GM19372 (cell line): ENCODE measurements around the gene PRKCH.
"Not testable (repeated sequence)": the region's sequence is repeated elsewhere in the genome, so short reads cannot be mapped to it uniquely, and the experiment has no call there.

ENCODE experiments used
- ATAC-seq: cut with Tn5 transposase; IDR thresholded peaks from one replicate; pipeline ENCODE4 v1.9.1; 2021; ENCODE audit warnings: mild to moderate bottlenecking, low read depth, moderate library complexity; ENCODE audit not compliant: unreplicated experiment

PRKCH gene

GRCh38 chr14:61387076-61387475 lies 65.7 kb downstream of the PRKCH start:
- ATAC-seq: no peak

GRCh38 chr14:61388173-61388975 lies 67.0 kb downstream of the PRKCH start:
- ATAC-seq: peak; percentile 48

GRCh38 chr14:61388976-61389576 lies 67.7 kb downstream of the PRKCH start:
- no peak for ATAC-seq

DNA sequence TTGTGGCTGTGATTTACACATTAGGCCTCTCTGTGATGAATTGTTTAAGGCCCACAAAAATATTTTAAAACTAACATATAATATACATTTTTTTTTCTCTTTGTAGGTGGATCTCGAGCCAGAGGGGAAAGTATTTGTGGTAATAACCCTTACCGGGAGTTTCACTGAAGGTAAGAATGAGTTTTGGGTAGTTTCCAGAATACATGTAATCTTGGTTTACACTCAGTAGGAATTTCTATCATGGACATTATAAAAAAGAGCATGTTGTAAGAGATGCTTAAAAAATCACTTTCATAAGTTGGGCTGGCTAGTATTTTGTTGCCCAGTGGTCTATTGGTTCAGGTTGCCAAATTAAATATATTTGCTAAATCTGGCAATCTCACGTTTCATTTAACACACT lies 69.7 kb downstream of the PRKCH start:
- no peak for ATAC-seq

DNA sequence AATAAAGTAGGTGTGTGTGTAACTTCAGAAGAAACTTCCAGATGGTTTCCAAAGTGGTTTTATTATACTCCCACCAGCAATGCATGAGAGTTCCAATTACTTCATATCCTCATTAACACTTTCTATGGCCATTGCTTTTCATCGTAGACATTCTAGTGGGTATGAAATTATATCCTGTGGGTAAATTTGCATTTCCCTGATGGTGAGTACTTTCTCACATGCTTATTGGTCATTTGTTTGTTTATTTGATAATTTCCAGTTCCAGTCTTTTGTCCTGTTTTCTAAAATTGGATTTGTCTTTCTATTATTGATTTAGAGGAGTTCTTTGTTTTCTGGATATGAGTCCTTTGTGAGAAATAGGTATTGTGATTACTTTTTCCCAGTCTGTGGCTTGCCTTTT lies 70.9 kb downstream of the PRKCH start:
- ATAC-seq: no peak

- ATAC-seq: no peak
Observed at GRCh38 chr14:61394542-61394941, 73.2 kb downstream of the PRKCH start.

GRCh38 chr14:61395115-61395725 lies 73.8 kb downstream of the PRKCH start:
- no peak for ATAC-seq

DNA sequence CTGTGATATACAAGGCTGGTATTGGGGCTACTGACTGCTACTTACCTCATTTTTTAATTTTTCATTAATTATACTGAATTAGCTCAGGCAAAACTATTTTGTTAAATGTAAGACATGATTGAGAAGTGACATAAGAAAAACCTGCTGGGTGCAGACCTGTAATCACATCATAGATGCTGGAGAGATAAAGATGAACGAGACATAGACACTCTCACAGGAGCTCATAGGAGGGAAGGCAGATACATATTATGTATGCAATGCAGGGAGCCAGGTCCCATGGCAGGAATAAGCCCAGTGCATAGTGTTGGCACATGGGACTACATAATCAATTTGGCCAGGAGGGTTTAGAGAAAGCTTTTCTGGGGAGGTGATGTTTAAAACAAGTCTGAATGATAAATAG lies 74.9 kb downstream of the PRKCH start:
- no peak for ATAC-seq

GRCh38 chr14:61396694-61397093 lies 75.3 kb downstream of the PRKCH start:
- no peak for ATAC-seq

- ATAC-seq: no peak
Observed at GRCh38 chr14:61397615-61398014, 76.2 kb downstream of the PRKCH start.

- ATAC-seq: no peak
Observed at GRCh38 chr14:61398221-61398620, 76.8 kb downstream of the PRKCH start.

DNA sequence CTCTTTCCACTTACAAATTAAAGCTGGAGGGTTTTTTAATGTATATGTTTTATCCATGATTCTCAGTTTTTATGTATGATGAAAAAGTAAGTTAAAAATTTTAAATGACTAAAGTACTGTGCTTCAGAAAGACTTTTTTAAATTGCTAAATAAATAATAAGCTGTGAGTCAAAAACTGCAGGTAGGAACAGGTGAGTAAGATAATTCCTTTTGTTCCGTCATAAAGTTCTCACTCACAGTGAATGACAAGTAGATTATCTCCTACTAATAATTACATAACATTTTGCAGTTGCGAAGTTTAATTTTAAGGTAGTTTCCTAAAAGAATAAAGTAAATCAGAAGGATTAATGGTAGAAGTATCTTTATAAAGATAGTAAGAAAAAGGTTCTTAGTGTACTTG lies 78.0 kb downstream of the PRKCH start:
- ATAC-seq: no peak

GRCh38 chr14:61401461-61401860 lies 80.1 kb downstream of the PRKCH start:
- ATAC-seq: no peak

- no peak for ATAC-seq
Observed at GRCh38 chr14:61403411-61403810, 82.0 kb downstream of the PRKCH start.

- ATAC-seq: no peak
Observed at GRCh38 chr14:61404637-61405036, 83.3 kb downstream of the PRKCH start.

GRCh38 chr14:61406198-61406597 lies 84.8 kb downstream of the PRKCH start:
- ATAC-seq: no peak

DNA sequence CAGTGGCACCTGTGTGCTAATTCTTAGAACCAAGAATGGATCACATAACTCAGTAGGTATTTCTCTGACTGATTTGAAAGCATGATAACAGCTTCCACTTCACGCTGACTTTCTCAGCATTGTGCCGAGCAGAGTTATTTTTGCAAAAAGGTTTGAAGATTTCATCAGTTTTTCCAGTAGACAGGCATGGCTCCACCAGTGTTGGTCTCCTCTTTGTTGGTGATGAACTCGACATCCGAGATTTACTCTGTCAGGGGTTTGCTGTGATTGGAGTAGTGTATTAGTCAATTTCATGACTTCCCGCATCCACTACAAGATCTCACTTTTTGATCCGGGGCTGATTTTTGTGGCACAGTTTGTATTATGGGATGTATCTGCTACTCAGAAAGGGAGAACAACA lies 85.3 kb downstream of the PRKCH start:
- no peak for ATAC-seq

GRCh38 chr14:61408498-61408897 lies 87.1 kb downstream of the PRKCH start:
- ATAC-seq: no peak

- ATAC-seq: no peak
Observed at GRCh38 chr14:61409782-61410181, 88.4 kb downstream of the PRKCH start.

GRCh38 chr14:61415934-61416333 lies 94.6 kb downstream of the PRKCH start:
- ATAC-seq: not testable (repeated sequence)

GRCh38 chr14:61416591-61416990 lies 95.2 kb downstream of the PRKCH start:
- no peak for ATAC-seq

- no peak for ATAC-seq
Observed at GRCh38 chr14:61417141-61417540, 95.8 kb downstream of the PRKCH start.
